ENCODE measurements around the gene POLR2J3.
"Not testable (repeated sequence)": the region's sequence is repeated elsewhere in the genome, so short reads cannot be mapped to it uniquely, and the experiment has no call there.

The POLR2J3 gene

DNA sequence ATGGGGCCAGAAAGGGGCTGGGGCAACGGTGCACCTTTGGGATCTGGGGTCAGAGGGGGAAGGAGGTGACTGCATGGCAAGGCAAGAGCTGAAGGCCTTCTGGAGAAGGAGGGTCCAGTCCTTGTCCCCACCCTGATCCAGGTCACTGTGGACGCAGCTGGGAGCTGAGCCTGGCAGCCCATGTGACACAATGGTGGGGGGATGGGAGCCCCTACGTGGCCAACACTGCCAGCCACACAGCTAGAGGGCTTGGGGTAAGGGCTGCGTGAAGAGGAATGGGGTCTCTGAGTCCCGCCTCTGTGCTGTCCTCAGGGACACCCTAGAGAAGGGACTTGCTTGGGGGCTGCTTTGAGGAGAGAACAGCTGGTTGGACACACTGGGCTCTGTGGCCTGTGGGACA lies 9.3 kb upstream of the POLR2J3 start:
- not testable (repeated sequence) for DNase-seq

- DNase-seq: not testable (repeated sequence)
These were observed 6.1 kb upstream of the POLR2J3 start for GRCh38 chr7:102578486-102578885.

GRCh38 chr7:102577315-102578240 lies 5.2 kb upstream of the POLR2J3 start:
- not testable (repeated sequence) for DNase-seq

- not testable (repeated sequence) for DNase-seq
These were observed 4.0 kb upstream of the POLR2J3 start for GRCh38 chr7:102576363-102576762.

DNA sequence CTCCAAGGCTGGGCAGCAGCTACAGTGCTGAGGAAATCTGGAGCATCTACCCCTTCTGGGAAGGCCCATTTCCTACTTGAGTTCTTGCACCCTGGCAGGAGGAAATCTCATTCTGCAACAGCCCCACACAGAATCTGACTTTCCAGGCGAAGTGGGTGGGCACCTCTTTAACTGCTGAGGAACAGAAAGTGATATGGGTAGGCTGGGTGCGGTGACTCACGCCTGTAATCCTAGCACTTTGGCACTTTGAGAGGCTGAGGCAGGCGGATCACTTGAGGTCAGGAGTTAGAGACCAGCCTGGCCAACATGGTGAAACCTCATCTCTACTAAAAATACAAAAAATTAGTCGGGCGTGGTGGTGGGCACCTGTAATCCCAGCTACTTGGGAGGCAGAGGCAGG lies 2.2 kb upstream of the POLR2J3 start:
- not testable (repeated sequence) for DNase-seq

- DNase-seq: not testable (repeated sequence)
These were observed 3.8 kb downstream of the POLR2J3 start for GRCh38 chr7:102568620-102569019.

- not testable (repeated sequence) for DNase-seq
These were observed 21.5 kb downstream of the POLR2J3 start, which contains the start of gene SPDYE2 for GRCh38 chr7:102550808-102551422. SPDYE2 (plus strand) TSS chr7:102551226; CDS start chr7:102553256, 2,030 bp downstream.

DNA sequence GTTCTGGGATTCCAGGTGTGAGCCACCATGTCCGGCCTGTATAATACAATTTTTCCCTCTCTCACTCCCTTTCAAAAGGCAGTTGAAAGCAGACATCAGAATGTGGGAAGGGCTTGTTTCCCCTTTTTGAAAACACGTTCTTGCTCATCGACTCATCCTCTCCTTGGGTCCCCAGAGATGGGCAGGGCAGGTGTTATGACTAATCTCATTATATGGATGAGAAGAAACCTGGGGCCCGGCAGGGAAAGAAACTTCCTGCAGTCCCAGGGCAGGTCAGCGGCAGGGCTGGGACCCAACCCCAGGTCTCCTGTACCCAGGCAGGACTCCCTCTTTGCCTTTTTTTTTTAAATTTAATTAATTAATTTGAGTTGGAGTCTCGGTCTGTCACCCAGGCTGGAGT lies 26.0 kb downstream of the POLR2J3 start:
- not testable (repeated sequence) for DNase-seq

DNA sequence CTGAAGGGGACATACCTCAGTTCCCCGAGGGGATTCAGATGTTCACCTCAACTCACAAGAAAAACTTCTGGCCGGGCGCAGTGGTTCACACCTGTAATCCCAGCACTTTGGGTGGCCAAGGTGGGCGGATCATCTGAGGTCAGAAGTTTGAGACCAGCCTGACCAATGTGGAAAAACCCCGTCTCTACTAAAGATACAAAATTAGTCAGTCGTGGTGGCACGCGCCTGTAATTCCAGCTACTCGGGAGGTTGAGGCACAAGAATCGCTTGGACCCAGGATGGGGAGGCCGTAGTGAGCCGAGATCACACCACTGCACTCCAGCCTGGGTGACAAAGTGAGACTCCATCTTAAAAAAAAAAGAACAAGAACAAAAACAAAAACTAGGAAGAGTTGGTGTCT lies 27.1 kb downstream of the POLR2J3 start:
- not testable (repeated sequence) for DNase-seq

DNA sequence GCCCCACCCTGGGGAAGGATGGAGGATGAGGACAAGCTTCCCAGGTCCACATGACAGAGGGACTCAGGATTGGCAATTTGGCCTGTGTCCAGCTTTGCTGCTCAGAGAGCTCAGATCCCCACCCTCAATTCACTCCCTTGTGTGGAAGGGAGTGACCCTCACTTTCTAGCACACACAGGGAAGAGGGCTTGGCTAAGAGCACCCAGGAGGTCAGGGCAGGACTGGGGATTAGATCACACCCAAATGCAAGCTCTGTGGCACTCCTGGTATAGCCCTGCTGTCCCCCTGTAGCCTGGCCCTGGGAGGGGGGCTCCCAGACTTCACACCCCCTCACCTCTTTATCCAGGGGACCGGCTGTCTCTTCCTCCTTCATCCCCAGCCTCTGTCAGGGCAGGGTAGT lies 28.0 kb downstream of the POLR2J3 start:
- DNase-seq: not testable (repeated sequence)

DNA sequence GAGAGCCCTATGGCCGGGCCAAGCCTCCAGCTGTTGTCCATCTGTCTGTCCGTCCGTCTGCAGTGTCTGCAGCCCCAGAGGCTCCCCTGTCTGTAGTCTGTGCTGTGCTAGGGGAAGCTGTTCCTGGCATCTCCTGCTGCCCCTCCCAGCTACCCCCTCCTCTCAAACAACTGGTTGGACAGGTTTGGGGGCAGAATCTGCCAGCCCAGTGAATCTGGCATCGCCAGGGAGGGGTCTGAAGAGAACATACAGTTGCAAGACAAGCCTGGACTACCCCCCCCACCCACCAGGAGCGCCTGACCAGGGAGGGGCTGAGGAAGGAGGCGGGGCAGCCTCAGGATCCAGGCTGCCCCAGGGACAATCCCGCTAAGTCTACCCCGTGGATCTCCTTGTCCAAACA lies 28.8 kb downstream of the POLR2J3 start, which contains the start of gene UPK3BL2:
TSS of gene UPK3BL2 (minus strand) at position 101 of the 400 bp plus-strand sequence. CDS start at position 41, 60 bp downstream.
- not testable (repeated sequence) for DNase-seq

- not testable (repeated sequence) for DNase-seq
These were observed 29.6 kb downstream of the POLR2J3 start for GRCh38 chr7:102542771-102543170.

DNA sequence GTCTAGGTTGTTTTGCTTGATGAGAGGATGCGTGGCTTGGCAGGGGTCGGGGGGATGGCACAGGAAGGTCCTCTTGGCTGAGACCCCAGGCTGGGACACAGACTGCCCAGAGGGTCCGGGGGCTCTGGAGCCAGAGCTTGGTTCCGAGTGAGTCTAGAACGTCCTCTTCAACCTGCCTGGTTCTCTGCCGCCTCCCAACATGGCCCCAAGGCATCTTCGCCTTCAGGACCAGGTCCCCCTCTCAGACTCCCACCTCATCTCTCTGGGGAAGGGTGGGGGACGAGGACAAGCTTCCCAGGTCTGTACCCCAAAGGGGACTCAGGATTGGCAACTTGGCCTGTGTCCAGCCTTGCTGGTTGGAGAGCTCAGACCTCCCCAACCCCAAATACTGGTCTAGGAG lies 30.3 kb downstream of the POLR2J3 start:
- DNase-seq: not testable (repeated sequence)

DNA sequence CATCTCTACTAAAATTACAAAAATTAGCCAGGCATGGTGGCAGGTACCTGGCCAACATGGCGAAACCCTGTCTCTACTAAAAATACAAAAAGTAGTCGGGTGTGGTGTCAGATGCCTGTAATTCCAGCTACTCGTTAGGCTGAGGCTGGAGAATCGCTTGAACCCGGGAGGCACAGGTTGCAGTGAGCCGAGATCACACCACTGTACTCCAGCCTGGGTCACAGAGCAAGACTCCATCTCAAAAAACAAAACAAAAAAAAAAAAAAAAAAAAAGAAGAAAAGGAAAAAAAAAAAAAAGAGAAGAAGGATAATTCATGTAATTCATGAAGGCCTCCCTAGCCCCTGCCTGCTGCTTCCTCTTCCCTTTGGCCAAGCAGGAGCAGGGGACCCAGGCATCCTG lies 31.8 kb downstream of the POLR2J3 start:
- DNase-seq: not testable (repeated sequence)

- not testable (repeated sequence) for DNase-seq
These were observed 37.2 kb downstream of the POLR2J3 start for GRCh38 chr7:102535062-102535615.

- not testable (repeated sequence) for DNase-seq
These were observed 40.3 kb downstream of the POLR2J3 start for GRCh38 chr7:102532127-102532526.

DNA sequence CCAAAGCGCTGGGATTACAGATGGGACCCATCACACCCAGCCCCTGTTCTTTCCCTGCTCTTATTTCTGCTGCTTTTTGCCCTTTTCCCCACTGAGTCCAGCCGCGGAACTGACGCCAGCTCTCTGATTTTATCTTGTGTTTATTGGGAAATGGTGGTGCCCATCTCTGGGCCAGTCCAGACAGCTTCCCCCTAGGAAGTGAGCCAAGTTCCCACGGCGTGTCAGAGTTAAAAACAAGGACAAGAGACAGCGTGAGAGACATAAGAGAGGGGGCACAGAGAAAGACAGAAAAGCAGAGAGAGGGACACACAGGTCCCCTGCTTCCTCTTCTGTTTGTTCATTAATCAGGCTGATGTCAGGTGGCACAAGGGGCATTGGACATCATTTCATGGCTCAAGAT lies 40.8 kb downstream of the POLR2J3 start:
- DNase-seq: not testable (repeated sequence)

DNA sequence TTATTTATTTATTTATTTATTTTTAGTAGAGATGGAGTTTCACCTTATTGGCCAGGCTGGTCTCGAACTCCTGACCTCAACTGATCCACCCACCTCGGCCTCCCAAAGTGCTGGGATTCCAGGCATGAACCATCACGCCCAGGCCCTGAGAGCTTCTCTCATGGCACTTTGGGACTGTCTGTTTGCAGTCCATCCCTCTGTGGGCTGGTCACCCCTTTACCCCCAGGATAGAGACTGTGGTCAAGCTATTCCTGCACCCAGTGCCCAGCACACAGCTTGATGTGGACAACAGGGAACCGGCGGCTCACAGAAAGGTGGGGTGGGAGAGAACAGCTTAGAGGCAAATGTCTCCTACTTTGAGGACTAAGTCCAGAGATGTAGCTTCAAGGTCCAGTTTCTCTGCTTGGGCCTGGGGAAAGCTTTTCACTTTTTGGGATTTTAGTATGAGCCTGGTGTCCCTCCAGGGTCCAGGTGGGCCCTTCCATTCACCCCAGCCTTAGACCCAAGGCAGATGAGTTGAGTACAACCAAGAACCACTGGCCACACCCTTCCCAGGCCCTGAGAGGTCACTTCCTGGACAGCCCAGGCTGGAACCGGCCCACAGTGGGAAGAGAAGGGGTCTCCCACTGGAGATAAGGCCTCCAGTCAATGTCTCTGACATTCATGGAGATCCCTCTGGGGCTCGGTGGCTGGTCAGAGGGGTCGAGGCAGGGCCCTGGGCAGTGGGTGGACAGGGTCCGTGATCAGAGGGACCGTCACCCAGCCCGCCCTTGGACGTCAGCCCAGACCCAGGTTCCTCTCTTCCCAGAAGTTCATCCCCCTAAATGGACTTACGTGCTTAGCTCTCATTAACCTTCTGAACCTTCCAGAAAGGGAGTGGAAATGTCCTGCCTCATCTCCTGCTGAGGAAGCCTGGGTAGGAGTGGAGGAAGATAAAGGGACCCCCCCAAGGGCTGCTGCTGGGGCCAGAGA lies 44.3 kb downstream of the POLR2J3 start:
- not testable (repeated sequence) for DNase-seq

- DNase-seq: not testable (repeated sequence)
These were observed 45.2 kb downstream of the POLR2J3 start for GRCh38 chr7:102527182-102527581.

- not testable (repeated sequence) for DNase-seq
These were observed 47.6 kb downstream of the POLR2J3 start for GRCh38 chr7:102524803-102525202.

DNA sequence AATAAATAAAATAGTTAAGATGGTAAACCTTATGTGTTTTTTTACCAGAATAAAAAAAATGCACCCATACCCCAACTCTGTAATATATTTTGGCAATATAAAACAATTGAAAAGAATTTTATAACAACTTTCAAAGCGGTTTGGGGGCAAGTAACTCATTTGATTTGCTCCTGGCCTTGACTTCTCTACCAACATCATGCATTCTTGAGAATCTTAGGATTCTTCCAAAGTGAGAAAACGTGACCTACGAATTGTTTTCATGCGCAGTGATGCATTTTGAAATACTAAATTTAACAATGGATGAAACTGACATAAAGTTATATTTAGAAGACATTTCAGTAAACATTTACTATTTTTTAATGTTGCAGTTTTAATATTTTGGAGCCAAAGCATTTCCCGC lies 51.6 kb downstream of the POLR2J3 start:
- DNase-seq: not testable (repeated sequence)

GRCh38 chr7:102517550-102518147 lies 54.7 kb downstream of the POLR2J3 start, which contains the start of gene RASA4B:
RASA4B (minus strand) TSS chr7:102517777; CDS start chr7:102517710, 67 bp downstream.
- not testable (repeated sequence) for DNase-seq

All from activated CD4-positive, alpha-beta T cell treated with anti-CD3 and anti-CD28 coated beads for 48 hours (primary cell).